ENCODE data around the gene CPNE6.
A peak's percentile ranks its signal among the peaks of the same experiment; 100 is the strongest.
"Not testable (repeated sequence)": the region's sequence is repeated elsewhere in the genome, so short reads cannot be mapped to it uniquely, and the experiment has no call there.

The CPNE6 gene

DNA sequence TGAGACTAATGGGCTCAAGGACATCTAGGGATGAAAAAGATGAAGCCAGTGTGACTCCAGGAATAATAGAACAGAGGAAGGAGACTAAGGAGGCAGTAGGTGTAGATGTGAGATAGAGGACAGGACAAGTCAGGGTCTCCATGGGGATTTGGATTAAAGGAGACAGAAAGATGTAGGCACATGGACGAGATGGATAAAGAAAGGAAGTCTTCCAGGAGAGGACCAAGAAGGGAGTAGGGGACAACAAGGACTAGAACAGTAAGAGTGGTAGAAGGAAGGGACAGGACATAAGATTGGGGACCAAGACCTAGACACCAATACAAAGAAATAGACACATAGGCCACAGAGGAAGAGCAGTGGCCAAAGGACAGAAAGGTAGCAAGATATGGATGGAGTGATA, 15.6 kb downstream of the CPNE6 start:
- DNase-seq: no peak

DNA sequence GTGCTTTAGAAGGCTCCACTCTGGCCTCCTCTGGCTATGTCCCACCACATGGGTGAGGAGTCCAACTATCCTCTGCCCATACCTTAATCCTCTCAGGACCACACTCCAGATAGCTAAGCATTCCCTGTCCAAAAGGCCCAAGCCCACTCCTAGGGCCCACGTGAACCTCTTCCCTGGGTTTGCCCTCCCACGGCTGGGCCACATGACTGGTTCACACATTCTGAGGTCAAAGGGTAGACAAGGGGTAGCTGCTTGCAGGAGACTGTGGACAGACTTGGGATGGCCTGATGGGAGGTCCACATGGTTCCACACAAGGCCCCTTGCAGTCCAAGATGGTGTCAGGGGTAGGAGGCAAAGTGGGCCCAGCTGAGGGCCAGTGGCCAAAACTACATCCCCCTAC, 16.7 kb downstream of the CPNE6 start:
- DNase-seq: no peak

DNA sequence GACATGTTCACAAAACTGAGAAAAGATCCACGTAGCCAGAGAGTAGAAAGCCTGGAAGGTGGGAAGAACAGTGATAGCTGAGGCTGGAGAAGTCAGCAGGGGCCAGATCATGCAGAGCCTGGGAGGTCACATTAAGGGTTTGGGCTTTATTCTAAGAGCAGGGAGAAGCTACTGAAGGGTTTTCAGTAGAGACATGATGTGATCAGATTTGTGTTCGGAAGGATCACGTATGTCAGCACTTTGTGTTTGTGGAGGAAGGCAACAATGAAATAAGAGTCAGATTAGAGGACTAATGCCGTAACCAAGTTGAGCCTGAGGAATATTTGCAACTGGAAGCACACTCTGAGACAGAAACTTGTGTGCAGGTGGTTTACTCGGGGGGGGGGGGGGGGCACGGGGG, 18.5 kb downstream of the CPNE6 start:
- DNase-seq: no peak

DNA sequence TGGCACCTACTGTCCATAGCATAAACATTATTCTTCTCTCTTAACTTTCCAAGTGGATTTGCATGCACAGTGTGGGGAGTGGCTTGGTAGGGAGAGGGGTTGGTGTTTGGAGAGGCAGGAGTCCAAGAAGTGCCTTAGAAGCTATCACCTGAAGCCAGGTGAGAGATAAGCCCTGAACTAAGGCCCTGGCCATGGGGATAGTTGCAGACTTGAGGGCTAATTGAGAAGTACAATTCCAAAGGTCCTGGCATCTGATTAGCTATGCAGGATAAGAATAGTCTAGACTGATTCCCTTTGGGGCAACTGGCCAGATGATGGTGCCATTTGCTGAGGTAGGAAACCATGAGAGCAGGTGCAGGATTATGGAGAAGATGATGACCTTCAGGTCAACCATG, 20.7 kb downstream of the CPNE6 start:
- no peak for DNase-seq

DNA sequence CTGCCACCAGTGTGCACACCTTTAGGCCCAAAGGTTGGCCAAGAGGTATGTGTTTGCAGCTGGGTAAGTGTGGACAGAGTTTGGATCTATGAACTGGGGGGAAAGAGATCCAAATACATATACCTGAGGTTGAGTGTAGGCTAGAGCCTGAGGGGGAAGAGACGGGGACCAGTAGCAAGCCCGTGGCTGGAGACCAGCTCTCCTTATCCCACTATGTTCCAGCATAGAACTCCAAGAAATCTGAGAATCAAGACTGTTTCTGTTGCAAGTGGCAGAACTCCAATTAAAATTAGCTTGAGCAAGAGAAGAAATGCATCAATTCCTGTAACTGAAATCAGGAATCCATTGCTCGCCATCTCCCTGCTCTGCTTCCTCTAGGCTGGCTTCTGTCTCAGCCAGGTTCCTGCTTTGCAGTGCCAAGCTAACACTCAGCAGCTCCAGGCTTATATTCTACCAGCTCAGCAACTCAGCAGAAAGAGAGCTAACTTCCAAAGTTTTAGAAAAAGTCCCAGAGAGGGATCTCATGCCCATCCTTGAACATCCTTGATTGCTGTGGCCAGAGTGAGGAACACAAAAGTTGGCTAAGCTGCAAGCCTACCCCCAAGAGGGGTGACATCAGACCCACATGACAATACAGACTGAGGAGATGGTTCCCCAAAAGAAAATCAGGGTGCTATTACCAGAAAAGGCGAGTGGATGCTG, 21.3 kb downstream of the CPNE6 start:
- DNase-seq: no peak

DNA sequence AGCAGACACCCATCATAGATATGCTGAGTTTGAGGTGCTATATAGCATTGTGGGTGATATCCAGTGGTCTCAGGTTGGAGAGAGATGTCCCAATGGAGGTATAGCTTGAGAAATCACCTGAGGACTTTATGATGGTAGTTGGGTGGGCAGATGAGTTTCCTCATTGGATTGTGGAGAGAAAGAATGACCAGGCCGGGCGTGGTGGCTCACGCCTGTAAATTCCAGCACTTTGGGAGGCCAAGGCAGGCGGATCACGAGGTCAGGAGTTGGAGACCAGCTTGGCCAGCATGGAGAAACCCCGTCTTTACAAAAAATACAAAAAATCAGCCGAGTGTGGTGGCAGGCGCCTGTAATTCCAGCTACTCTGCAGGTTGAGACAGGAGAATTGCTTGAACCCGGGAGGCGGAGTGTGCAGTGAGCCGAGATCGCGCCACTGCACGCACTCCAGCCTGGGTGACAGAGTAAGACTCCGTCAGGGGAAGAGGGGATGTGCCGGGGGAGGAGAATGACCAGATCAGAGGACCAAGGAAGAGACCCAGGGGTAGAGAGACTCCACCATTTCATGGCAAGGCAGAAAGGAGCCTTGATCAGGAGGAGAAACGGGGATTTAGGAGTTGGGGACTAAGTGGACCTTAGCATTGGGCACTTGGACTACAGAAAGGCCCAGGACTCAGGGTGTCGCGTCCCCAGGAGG, 22.0 kb downstream of the CPNE6 start:
- DNase-seq: no peak

DNA sequence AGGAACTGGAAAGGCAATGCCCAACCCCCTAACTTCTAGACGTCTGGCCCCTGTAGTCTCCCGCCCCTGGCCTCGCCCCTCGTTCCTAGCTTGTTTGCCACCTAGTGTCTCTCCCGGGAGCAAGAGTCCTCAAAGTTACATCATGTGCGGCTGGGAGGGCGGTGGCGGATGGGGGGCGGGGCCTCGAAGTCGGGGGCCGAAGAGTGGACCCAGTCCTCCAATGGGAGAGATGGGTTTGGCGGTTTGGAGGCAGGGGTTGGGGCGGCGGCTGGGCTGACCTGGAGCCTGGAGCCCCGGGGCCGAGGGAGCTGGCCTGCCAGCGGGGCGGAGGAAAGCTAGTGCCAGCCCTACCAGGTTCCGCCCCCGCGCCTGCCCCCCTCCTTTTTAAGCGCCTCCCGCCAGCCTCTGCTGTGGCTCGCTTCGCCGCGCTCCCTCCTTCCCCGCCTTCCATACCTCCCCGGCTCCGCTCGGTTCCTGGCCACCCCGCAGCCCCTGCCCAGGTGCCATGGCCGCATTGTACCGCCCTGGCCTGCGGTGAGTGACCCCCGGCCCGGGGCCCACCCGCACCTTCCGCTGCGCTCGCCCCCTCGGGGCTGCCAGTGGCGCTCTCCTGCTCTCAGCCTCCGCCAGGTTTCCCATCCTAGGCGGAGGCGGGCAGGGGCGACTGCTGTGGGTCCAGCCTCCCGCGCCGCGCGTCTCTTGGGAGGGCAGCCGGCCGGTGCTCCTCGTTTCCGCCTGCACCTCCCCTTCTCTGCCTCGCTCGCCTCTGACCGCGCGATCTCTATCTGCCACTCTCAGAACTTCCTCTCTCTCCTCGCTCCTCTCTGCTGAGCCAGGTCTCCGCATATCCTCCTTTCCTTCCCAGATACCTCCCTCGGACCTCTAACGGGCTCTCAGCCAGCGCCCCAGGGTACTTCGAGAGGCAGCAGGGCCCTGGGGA, 22.8 kb downstream of the CPNE6 start, which contains the start of gene PCK2:
TSS of gene PCK2 (plus strand) at position 411 of the 940 bp plus-strand sequence. CDS start at position 506, 95 bp downstream.
- peak; percentile 94 for DNase-seq

DNA sequence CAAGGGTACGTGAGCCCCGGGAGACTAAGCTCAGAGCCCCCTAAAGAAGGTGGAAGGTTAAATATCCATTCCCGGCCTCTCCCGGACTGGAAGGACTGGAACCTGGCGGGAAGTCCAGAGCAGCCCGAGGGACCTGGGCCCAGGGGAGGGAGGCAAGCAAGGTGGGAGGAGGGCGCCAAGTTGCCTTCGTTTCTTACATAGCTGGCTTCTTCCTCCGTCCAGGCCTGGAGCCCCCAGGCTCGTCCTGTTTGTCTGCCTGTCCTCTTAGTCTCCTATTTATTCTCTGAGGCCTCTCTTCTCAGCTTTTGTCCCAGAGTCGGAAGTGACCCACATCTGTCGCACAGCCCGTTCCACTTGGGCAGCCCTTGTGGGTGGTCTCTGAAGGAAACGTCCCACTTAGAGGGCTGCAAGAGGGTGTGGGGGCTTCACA, 23.5 kb downstream of the CPNE6 start:
- no peak for DNase-seq

DNA sequence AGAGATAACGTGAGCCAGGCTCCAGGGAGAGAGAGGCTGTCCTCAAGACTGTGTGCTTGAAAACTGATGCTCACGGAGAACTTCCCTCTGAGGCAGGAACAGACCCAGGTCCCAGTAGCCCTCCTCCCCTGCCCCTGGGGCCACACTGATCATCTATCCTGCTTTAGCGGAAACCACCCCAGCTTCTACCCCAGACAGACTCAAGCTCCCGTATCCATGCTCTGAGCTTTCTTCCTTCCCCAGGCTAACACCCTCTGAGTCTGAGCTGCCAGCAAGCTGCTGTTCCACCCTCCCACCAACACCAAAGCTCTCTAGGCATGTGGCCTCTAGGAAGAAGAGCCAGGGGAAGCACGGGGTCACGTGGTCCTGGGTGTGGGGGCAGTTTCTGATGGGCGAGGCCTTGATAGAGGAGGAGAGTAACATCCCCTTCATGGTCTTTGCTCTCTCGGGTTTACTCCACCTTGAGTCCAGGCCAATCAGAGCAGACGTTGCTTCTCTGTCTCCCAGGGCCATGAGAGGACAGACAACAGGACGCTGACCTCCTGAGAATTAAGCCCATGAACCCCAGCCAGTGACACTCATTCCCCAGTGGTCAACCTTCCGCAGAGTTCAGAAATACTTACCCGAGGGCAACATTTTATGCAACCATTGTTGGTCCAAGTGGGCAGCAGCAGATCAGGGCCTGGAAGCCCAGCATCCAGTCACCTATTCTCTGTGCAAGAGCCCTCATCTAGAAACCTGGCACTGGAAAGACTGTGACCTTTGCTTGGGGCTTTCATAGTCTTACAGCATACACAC, 24.1 kb downstream of the CPNE6 start:
- DNase-seq: peak; percentile 78

DNA sequence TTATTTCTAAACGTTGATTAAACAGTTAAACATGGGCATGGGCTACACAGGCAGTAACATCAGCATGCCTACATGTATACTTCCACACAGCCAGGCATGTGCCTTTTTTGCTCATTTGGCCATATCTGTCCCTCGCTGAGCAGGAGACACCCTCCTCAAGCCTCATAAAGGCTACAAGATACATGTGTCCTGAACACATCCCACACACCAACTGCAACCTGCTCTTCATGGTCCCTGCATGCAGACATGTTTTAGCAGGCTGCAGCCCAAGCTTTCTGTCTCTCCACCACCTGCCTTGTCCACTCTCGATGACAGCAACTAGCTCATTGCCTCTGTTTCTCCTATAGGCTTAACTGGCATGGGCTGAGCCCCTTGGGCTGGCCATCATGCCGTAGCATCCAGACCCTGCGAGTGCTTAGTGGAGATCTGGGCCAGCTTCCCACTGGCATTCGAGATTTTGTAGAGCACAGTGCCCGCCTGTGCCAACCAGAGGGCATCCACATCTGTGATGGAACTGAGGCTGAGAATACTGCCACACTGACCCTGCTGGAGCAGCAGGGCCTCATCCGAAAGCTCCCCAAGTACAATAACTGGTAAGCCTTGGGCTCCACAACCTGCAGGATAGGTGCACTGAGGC, 25.3 kb downstream of the CPNE6 start:
- DNase-seq: no peak

DNA sequence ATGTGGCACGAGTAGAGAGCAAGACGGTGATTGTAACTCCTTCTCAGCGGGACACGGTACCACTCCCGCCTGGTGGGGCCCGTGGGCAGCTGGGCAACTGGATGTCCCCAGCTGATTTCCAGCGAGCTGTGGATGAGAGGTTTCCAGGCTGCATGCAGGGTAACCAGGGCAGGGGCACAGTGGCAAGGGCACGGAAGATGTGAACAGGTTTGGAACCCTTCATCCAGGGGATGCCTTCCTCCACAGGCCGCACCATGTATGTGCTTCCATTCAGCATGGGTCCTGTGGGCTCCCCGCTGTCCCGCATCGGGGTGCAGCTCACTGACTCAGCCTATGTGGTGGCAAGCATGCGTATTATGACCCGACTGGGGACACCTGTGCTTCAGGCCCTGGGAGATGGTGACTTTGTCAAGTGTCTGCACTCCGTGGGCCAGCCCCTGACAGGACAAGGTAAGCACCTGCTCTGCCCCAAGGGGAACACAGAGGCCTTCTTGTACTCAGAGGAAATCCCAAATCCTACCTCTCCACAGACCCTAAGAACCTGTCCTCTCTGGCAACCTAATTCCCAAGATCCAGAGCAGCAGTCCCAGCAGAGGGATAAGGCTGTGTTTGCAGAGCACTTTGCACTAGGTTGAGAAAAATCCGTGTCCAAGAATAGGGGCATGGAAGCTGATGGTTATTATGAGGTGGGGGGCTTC, 27.0 kb downstream of the CPNE6 start:
- DNase-seq: no peak

DNA sequence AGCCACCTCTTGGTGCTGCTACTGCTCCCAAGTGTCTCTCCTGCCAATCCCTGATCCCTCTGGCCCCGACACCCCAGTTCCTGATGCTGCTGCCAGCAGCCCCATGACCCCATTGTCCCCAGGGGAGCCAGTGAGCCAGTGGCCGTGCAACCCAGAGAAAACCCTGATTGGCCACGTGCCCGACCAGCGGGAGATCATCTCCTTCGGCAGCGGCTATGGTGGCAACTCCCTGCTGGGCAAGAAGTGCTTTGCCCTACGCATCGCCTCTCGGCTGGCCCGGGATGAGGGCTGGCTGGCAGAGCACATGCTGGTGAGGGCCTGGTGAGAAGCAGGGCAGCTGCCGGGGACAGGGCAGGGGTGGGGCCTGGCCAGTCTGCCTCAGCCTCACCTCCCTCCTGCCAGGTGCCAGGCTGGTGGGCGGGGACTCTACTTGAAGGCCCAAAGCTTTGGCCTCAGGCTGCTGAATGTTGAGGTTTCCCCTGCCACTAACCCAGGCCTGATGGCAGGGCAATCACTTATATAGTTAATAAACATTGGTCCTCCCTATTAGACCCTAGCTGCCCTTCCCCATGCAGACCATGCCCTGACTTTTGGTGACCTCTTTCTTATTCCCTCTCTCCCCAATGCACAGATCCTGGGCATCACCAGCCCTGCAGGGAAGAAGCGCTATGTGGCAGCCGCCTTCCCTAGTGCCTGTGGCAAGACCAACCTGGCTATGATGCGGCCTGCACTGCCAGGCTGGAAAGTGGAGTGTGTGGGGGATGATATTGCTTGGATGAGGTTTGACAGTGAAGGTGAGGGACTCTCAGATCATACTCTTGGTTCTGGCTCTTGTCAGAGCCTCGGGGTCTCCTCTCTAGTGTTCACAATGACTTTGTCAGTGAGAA, 27.8 kb downstream of the CPNE6 start:
- no peak for DNase-seq

DNA sequence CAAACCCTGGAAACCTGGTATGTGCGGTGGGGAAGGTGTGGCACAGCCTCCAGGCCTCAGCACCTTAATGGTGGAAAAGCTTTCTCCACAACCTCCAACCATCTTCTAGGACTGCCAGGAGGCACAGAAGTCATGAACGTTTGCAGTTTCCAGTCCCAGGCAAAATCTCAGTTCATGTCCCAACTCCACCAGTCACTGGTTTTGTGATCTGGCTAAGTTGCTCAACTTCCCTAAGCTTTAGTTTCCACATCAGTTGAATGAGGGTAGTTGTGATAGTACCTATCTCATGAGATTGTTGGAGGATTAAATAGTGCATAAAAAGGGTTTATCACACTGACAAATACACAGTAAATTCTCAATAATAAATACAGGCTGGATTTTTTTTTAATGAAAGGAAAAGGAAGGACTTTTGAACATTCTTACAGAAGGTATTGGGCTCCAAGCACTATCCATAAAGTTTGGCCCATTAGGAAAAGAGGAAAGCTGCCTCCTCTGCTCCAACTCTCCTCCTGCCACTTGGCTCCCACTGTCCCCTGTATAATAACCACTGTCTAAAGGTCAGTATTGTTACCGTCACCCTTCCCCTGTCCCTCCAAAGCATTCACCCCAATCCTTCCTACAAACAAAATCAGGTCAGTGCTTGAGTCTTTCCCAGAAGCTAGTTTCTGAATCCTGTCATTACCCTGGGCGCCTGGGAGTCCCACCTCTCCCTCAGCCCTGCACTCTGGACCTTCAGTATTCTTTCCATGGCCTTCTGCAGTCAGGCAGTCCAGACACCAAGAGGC, 29.0 kb downstream of the CPNE6 start:
- DNase-seq: no peak

DNA sequence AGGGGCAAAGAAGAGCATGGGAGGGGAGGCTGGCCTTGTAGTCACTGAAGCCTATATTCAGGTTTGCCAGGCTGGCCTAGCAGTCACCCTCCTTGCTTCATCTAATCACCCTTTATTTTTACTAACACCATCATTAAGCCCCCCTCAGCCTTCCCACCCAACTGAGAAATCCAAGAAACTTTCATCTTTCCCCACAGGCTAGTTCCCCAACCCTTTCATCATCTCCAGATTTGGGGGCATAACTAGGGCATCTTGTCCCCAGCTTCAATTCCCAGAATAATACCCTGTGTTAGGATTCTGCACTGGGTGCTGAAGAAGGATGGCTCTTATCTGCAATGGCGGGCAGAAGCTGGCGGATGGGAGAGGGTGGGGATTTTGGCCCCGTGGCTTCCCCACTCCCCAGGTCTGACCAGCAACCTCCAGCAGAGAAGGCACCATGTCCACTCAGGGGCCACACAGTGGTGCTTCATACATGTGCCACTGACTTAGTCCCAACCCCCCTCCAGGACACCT, 29.7 kb downstream of the CPNE6 start:
- no peak for DNase-seq

DNA sequence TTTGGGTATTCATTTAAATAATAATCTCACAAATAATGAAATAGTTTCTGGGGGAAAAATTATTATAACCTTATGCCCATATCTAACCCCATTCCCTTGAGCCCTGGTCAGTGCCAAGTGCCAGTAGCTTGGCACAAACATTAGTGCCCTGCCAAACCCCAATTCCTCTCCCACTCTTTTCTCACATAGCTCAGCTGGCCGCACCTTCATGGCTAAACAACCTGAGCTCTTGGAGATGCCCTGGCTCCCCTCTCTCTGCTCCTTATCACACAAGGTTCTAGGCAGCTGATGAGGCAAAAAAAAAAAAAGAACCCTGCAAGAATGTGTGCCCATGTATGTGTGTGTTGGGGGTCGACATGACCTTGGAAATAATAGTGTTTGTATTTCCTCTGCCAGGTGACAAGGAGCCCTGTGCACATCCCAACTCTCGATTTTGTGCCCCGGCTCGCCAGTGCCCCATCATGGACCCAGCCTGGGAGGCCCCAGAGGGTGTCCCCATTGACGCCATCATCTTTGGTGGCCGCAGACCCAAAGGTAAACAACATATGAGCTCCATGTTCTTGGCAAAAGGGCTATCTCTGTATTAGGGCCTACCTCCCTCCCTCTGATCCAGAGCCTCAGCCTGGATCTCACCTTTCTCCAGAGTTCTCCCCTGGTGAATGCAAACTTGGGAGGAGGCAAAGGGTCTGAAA, 31.1 kb downstream of the CPNE6 start:
- DNase-seq: no peak

DNA sequence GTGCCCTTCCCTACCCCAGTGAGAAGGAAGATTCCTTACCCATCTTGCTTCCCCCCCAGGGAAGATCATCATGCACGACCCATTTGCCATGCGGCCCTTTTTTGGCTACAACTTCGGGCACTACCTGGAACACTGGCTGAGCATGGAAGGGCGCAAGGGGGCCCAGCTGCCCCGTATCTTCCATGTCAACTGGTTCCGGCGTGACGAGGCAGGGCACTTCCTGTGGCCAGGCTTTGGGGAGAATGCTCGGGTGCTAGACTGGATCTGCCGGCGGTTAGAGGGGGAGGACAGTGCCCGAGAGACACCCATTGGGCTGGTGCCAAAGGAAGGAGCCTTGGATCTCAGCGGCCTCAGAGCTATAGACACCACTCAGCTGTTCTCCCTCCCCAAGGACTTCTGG, 32.1 kb downstream of the CPNE6 start:
- DNase-seq: no peak

DNA sequence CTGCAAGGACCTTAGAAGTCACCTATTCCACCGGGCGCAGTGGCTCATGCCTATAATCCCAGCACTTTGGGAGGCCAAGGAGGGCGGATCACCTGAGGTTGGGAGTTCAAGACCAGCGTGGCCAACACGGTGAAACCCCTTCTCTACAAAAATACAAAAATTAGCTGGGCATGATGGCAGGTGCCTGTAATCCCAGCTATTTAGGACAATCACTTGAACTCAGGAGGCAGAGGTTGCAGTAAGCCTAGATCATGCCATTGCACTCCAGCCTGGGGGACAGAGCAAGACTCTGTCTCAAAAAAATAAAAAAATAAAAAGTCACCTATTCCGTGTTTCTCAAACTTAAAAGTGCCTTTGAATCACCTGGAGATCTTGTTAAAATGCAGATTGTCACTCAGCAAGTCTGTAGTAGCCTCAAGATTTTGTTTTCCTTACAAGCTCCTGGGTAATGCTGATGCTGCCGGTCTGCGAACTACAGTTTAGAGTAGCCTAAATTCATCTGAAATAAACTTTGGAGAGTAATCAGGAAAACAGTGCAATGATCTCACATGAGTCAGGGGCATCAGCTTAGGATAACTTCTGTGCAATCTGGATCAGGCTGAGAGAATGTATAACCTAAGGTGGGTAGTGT, 34.4 kb downstream of the CPNE6 start:
- not testable (repeated sequence) for DNase-seq

DNA sequence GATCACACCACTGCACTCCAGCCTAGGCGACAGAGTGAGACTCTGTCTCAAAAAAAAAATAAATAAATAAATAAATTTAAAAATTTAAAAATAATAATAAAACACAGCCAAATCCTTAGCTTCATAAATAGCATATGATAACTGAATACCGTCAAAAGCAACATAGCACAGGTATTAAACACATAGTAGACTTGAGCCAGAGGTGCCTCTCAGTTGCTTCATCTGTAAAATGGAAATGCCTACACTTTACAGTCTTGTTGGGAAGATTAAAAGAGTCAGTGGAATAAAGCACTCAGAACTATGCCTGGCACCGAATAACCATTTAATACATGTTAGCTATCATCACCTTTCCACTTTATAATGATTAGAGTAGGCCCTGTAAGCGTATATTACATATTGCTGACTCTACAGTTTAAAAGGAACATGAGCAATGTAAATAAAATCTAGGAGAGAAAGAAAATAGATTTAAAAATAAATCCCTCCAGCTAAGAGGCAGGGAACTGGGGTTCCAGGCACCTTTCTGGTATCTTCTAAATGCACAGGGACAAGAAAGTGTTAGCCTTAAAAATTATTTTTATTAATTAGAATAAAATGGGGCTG, 35.4 kb downstream of the CPNE6 start:
- no peak for DNase-seq
